ENCODE results near the gene USP13.

USP13 gene

DNA sequence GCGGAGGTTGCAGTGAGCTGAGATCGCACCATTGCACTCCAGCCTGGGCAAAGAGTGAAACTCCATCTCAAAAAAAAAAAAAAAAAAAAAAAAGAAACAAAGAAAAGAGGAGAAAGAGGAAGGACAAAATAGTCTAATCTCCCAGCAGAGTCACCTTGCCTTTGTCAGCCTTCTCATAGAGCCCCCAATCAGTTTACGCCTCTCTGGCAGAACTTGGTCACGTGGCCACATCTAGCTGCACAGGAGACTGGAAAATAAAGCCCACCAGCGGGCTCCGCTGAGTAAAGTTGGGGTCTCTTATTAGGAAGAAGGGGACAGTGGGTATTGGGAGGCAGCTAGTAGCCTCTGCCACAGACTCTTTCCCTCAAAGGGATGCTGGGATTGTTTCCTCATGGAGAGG is 41.9 kb downstream of the USP13 start:
- TF ChIP-seq EP300 (IDR thresholded peaks at IDR 0.05; ENCODE audit: borderline replicate concordance), result no peak
- TF ChIP-seq TEAD4 (IDR thresholded peaks at IDR 0.05), result no peak
- no peak for TF ChIP-seq TAF1 (IDR thresholded peaks at IDR 0.05; ENCODE audit: low read depth)
- TF ChIP-seq TCF12 (IDR thresholded peaks at IDR 0.05; ENCODE audit: low read depth), result no peak
- TF ChIP-seq CEBPB (IDR thresholded peaks at IDR 0.05), result no peak
- no peak for TF ChIP-seq RAD21 (IDR thresholded peaks at IDR 0.05; ENCODE audit: low read depth)
- TF ChIP-seq FOXM1 (IDR thresholded peaks at IDR 0.05; ENCODE audit: borderline replicate concordance, low read depth), result no peak
- TF ChIP-seq, protein P1, sequence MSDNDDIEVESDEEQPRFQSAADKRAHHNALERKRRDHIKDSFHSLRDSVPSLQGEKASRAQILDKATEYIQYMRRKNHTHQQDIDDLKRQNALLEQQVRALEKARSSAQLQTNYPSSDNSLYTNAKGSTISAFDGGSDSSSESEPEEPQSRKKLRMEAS (IDR thresholded peaks at IDR 0.05), result no peak
- no peak for TF ChIP-seq YY1 (IDR thresholded peaks at IDR 0.05; ENCODE audit: low read depth)
- TF ChIP-seq ZBTB7A (IDR thresholded peaks at IDR 0.05; ENCODE audit: low read depth), result no peak
- TF ChIP-seq, protein P2, sequence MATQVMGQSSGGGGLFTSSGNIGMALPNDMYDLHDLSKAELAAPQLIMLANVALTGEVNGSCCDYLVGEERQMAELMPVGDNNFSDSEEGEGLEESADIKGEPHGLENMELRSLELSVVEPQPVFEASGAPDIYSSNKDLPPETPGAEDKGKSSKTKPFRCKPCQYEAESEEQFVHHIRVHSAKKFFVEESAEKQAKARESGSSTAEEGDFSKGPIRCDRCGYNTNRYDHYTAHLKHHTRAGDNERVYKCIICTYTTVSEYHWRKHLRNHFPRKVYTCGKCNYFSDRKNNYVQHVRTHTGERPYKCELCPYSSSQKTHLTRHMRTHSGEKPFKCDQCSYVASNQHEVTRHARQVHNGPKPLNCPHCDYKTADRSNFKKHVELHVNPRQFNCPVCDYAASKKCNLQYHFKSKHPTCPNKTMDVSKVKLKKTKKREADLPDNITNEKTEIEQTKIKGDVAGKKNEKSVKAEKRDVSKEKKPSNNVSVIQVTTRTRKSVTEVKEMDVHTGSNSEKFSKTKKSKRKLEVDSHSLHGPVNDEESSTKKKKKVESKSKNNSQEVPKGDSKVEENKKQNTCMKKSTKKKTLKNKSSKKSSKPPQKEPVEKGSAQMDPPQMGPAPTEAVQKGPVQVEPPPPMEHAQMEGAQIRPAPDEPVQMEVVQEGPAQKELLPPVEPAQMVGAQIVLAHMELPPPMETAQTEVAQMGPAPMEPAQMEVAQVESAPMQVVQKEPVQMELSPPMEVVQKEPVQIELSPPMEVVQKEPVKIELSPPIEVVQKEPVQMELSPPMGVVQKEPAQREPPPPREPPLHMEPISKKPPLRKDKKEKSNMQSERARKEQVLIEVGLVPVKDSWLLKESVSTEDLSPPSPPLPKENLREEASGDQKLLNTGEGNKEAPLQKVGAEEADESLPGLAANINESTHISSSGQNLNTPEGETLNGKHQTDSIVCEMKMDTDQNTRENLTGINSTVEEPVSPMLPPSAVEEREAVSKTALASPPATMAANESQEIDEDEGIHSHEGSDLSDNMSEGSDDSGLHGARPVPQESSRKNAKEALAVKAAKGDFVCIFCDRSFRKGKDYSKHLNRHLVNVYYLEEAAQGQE (IDR thresholded peaks at IDR 0.05; ENCODE audit: low read depth), result no peak
- TF ChIP-seq EGR1 (IDR thresholded peaks at IDR 0.05), result no peak
- no peak for TF ChIP-seq CREB1 (IDR thresholded peaks at IDR 0.05; ENCODE audit: low read depth)
- no peak for TF ChIP-seq NFIC (IDR thresholded peaks at IDR 0.05)
- TF ChIP-seq, protein P3, sequence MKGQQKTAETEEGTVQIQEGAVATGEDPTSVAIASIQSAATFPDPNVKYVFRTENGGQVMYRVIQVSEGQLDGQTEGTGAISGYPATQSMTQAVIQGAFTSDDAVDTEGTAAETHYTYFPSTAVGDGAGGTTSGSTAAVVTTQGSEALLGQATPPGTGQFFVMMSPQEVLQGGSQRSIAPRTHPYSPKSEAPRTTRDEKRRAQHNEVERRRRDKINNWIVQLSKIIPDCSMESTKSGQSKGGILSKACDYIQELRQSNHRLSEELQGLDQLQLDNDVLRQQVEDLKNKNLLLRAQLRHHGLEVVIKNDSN (IDR thresholded peaks at IDR 0.05), result no peak

DNA sequence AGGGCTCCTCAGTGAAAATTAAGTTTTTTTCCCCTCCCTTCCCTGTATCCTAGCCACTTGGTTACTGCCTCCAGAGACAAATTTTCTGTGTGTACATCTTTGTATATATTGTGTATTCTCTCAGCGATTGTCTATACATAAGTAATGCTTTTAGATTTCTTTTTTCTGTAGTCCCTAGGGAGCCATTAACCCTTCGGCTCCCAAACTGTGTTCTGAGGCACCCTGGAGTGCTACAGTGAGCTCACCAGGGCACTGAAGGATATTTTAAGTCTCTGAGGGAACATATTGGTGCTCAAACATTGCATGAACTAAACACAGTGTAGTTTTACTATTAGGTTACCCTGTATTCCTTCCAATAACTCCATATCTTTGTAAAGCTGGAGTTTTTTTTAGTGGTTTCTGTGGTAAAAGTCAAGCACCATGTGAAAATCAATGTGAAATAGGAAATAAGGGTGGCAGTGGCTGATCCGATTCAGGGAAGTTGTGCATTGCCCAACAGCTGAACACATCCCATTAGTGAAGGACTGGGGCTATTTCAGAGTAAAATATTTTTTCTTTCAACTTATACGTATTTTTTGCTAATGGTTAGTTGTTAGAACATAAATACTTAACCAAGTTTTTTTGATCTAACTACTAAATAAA is 43.0 kb downstream of the USP13 start:
- TF ChIP-seq TCF12 (IDR thresholded peaks at IDR 0.05; ENCODE audit: low read depth) (no peak), CREB1 (IDR thresholded peaks at IDR 0.05; ENCODE audit: low read depth) (no peak), EGR1 (IDR thresholded peaks at IDR 0.05) (no peak), ZBTB7A (IDR thresholded peaks at IDR 0.05; ENCODE audit: low read depth) (no peak), RAD21 (IDR thresholded peaks at IDR 0.05; ENCODE audit: low read depth) (no peak)

DNA sequence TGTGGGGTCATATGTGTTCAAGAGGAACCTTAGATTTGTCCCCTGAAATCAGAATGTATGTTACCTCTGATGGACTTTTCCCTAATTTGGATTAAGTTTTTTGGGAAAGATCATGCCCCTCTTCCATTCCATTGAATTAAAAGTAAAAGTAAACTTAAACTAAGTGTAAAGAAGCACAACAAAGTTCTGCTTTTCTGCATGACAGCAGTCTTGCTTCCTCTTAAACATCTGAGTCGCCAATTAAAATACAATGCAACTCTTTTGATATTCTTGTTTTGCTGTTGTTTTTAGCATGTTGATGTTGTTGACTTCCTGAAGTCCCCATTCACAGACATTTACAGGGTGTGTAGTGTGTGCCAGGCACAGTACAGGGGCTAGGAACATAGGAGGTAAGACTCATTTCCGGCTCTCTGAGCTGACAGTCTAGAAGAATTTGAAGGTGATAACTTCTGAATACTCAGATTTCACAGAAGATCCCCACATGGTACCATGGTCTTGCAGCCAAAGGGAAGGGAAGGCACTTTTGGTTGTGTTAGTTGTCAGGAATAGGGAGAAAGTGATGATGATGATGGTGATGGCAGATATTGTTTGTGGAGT is 45.0 kb downstream of the USP13 start:
- TF ChIP-seq RAD21 (IDR thresholded peaks at IDR 0.05; ENCODE audit: low read depth) (no peak), YY1 (IDR thresholded peaks at IDR 0.05; ENCODE audit: low read depth) (no peak), FOXM1 (IDR thresholded peaks at IDR 0.05; ENCODE audit: borderline replicate concordance, low read depth) (no peak), TCF12 (IDR thresholded peaks at IDR 0.05; ENCODE audit: low read depth) (no peak), NFIC (IDR thresholded peaks at IDR 0.05) (no peak), EGR1 (IDR thresholded peaks at IDR 0.05) (no peak), ZBTB7A (IDR thresholded peaks at IDR 0.05; ENCODE audit: low read depth) (no peak), TEAD4 (IDR thresholded peaks at IDR 0.05) (no peak), CREB1 (IDR thresholded peaks at IDR 0.05; ENCODE audit: low read depth) (no peak)
- TF ChIP-seq, protein P2 (IDR thresholded peaks at IDR 0.05; ENCODE audit: low read depth), result no peak
- TF ChIP-seq, protein P1 (IDR thresholded peaks at IDR 0.05), result no peak
- TF ChIP-seq, protein P3 (IDR thresholded peaks at IDR 0.05), result no peak

DNA sequence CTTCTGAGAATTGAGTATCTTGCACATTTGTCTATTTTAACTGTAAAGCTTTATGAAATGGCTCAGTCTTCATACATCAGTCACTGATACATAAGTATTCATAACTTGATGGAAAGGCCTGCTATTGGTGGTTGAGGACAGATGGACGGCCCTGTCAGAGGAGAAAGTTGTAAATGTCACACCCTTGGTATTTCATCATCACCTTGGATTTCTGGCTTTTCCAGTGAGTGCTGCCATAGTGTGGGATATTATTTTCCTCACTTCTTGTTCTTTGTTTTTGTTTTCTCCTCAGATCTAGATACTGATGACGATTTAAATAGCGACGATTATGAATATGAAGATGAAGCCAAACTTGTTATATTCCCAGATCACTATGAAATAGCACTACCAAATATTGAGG is 47.9 kb downstream of the USP13 start:
- TF ChIP-seq TAF1 (IDR thresholded peaks at IDR 0.05; ENCODE audit: low read depth), result no peak

DNA sequence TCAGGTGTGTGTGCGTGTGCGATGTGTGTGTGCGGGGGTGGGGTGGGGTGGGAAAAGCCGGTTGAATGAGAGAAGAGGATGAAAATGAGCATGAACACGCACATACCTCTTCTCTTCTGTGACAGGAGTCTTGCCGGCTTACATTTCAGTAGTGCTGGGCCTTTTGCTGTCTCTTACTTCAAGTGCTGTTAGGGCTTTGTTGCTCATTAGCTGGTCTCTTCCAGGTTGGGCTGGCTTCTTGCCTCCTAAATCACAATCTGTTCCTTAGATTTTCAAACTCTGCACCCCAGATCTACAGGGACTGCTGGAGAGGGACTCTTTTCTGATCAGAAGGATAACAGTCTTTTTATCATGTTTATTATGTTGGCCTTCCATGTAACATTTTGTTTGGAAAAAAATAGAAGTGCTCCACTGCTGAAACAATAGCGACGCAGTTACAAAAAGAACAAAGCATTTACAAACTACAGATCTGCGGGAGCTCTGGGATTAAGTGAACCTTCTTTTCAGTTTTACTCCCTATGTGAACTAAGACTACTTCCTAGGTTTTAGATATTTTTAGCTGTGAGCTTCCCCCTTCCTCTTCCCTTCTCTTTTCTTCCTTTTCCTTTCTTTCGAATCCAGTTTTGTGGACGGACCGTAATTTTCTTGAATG is 48.5 kb downstream of the USP13 start:
- TF ChIP-seq, protein P2 (IDR thresholded peaks at IDR 0.05; ENCODE audit: low read depth), result no peak
- TF ChIP-seq, protein P1 (IDR thresholded peaks at IDR 0.05), result no peak
- no peak for TF ChIP-seq TEAD4 (IDR thresholded peaks at IDR 0.05)
- no peak for TF ChIP-seq CEBPB (IDR thresholded peaks at IDR 0.05)
- no peak for TF ChIP-seq FOXM1 (IDR thresholded peaks at IDR 0.05; ENCODE audit: borderline replicate concordance, low read depth)

Measured in Ishikawa (cell line).